ENCODE results near the gene MLLT3.

The MLLT3 gene

GRCh38 chr9:20441166-20441565, 181.1 kb downstream of the MLLT3 start:
- no peak for TF ChIP-seq CTCF (IDR thresholded peaks at IDR 0.05; ENCODE audit: control insufficient read depth, insufficient read depth, low read depth, low read length, missing control alignments)
- no peak overlapping the region for H3K4me3 ChIP-seq (ENCODE audit: control insufficient read depth, low read depth, low read length)
- no peak for DNase-seq (ENCODE audit: low read depth)

- peak; percentile 53 for DNase-seq (ENCODE audit: low read depth)
- TF ChIP-seq CTCF (IDR thresholded peaks at IDR 0.05; ENCODE audit: control insufficient read depth, insufficient read depth, low read depth, low read length, missing control alignments), result no peak
- H3K4me3 ChIP-seq (ENCODE audit: control insufficient read depth, low read depth, low read length), result no peak overlapping the region
These were observed 184.8 kb downstream of the MLLT3 start for GRCh38 chr9:20437476-20437875.

GRCh38 chr9:20436476-20437195, 185.7 kb downstream of the MLLT3 start:
- H3K4me3 ChIP-seq (ENCODE audit: control insufficient read depth, low read depth, low read length), result no peak overlapping the region
- TF ChIP-seq CTCF (IDR thresholded peaks at IDR 0.05; ENCODE audit: control insufficient read depth, insufficient read depth, low read depth, low read length, missing control alignments), result no peak
- DNase-seq (ENCODE audit: low read depth), result no peak

- no peak for TF ChIP-seq CTCF (IDR thresholded peaks at IDR 0.05; ENCODE audit: control insufficient read depth, insufficient read depth, low read depth, low read length, missing control alignments)
- DNase-seq (ENCODE audit: low read depth), result no peak
- no peak overlapping the region for H3K4me3 ChIP-seq (ENCODE audit: control insufficient read depth, low read depth, low read length)
These were observed 193.3 kb downstream of the MLLT3 start for GRCh38 chr9:20428976-20429375.

- no peak for TF ChIP-seq CTCF (IDR thresholded peaks at IDR 0.05; ENCODE audit: control insufficient read depth, insufficient read depth, low read depth, low read length, missing control alignments)
- no peak for DNase-seq (ENCODE audit: low read depth)
- H3K4me3 ChIP-seq (ENCODE audit: control insufficient read depth, low read depth, low read length), result no peak overlapping the region
These were observed 194.9 kb downstream of the MLLT3 start for GRCh38 chr9:20427359-20427758.

- DNase-seq (ENCODE audit: low read depth), result no peak
- no peak for TF ChIP-seq CTCF (IDR thresholded peaks at IDR 0.05; ENCODE audit: control insufficient read depth, insufficient read depth, low read depth, low read length, missing control alignments)
- no peak overlapping the region for H3K4me3 ChIP-seq (ENCODE audit: control insufficient read depth, low read depth, low read length)
These were observed 196.3 kb downstream of the MLLT3 start for GRCh38 chr9:20426019-20426418.
